Endothelial cell (in vitro differentiated cells): ENCODE measurements around the gene SCUBE2. TPM values are rescaled to one million over a fixed set of nuclear protein-coding genes. Genes with fewer than 3 reads are reported as not detected.

Experiments used
- DNase-seq: peaks from one replicate; pipeline ENCODE4 v3.0.0; 2021; ENCODE audit warnings: low spot score
- H3K27ac Mint-ChIP-seq: one replicate; pipeline ENCODE4 v1.8.0; 2021; ENCODE audit warnings: mixed read lengths, inconsistent platforms; ENCODE audit not compliant: unreplicated experiment
- H3K27me3 Mint-ChIP-seq: one replicate; pipeline ENCODE4 v1.8.0; 2021; ENCODE audit warnings: mild to moderate bottlenecking, moderate library complexity, mixed read lengths, inconsistent platforms; ENCODE audit not compliant: unreplicated experiment
- H3K36me3 Mint-ChIP-seq: one replicate; pipeline ENCODE4 v1.8.0; 2021; ENCODE audit warnings: mild to moderate bottlenecking, low read depth, mixed read lengths, inconsistent platforms; ENCODE audit not compliant: unreplicated experiment
- H3K4me1 Mint-ChIP-seq: one replicate; pipeline ENCODE4 v1.8.0; 2021; ENCODE audit warnings: mild to moderate bottlenecking, mixed read lengths, inconsistent platforms; ENCODE audit not compliant: unreplicated experiment
- H3K4me3 Mint-ChIP-seq: one replicate; pipeline ENCODE4 v1.8.0; 2021; ENCODE audit warnings: mild to moderate bottlenecking, mixed read lengths, inconsistent platforms; ENCODE audit not compliant: unreplicated experiment
- H3K9me3 Mint-ChIP-seq: one replicate; pipeline ENCODE4 v1.8.0; 2021; ENCODE audit warnings: mixed read lengths, inconsistent platforms; ENCODE audit not compliant: unreplicated experiment
- CTCF ChIP-seq: fragments of 200-600 bp; sonication (generic); IDR thresholded peaks from one replicate; pipeline ENCODE4 v1.5.0; 2021; ENCODE audit warnings: antibody characterized with exemption; ENCODE audit not compliant: unreplicated experiment
- total RNA-seq: library from RNA; stranded (reverse); fragmentation: NEBNext Ultra II Directional; extraction: Animal tissue kit (Norgen Biotek cat#: 25700); gene quantifications from one replicate; pipeline ENCODE4 v1.2.1, GENCODE V29; 2021; ENCODE audit not compliant: unreplicated experiment

Gene SCUBE2
- total RNA-seq, 1 donor from 2014 or later: 2.4 TPM

GRCh38 chr11:9057007-9057406 is 34.4 kb downstream of the SCUBE2 start:
- TF ChIP-seq CTCF: no peak
- Mint-ChIP-seq H3K4me1 (peaks cover 17% of the 10 kb centered on the region), H3K4me3 (no peak overlapping the region), H3K27ac (no peak overlapping the region), H3K36me3 (no peaks in the 10 kb centered on the region), H3K27me3 (peaks cover 2% of the 10 kb centered on the region), H3K9me3 (no peaks in the 10 kb centered on the region)
- no peak for DNase-seq

GRCh38 chr11:9056467-9056866 is 34.9 kb downstream of the SCUBE2 start:
- no peak for TF ChIP-seq CTCF
- Mint-ChIP-seq H3K27ac (no peak overlapping the region), H3K36me3 (no peaks in the 10 kb centered on the region), H3K4me3 (no peak overlapping the region), H3K9me3 (no peaks in the 10 kb centered on the region), H3K27me3 (peaks cover 2% of the 10 kb centered on the region), H3K4me1 (peaks cover 17% of the 10 kb centered on the region)
- DNase-seq: no peak

- DNase-seq: no peak
- H3K27ac Mint-ChIP-seq: no peak overlapping the region
Measured at GRCh38 chr11:9053316-9054035, 37.9 kb downstream of the SCUBE2 start.

GRCh38 chr11:9052316-9052715 is 39.1 kb downstream of the SCUBE2 start:
- no peak for DNase-seq
- peaks cover 2% of the 10 kb centered on the region for H3K27me3 Mint-ChIP-seq
- H3K4me1 Mint-ChIP-seq: peaks cover 17% of the 10 kb centered on the region
- H3K36me3 Mint-ChIP-seq: no peaks in the 10 kb centered on the region
- no peak overlapping the region for H3K4me3 Mint-ChIP-seq
- TF ChIP-seq CTCF: no peak
- no peak overlapping the region for H3K27ac Mint-ChIP-seq
- H3K9me3 Mint-ChIP-seq: no peaks in the 10 kb centered on the region

More at GRCh38 chr11:9053316-9054035, 37.9 kb downstream of the SCUBE2 start:
- no peak for TF ChIP-seq CTCF
- Mint-ChIP-seq H3K9me3 (no peaks in the 10 kb centered on the region), H3K36me3 (no peaks in the 10 kb centered on the region), H3K27me3 (peaks cover 2% of the 10 kb centered on the region), H3K4me3 (no peak overlapping the region), H3K4me1 (peaks cover 17% of the 10 kb centered on the region)

- Mint-ChIP-seq H3K36me3 (no peaks in the 10 kb centered on the region), H3K27me3 (peaks cover 5% of the 10 kb centered on the region), H3K4me1 (peaks cover 17% of the 10 kb centered on the region), H3K27ac (no peak overlapping the region), H3K9me3 (no peaks in the 10 kb centered on the region), H3K4me3 (no peak overlapping the region)
- TF ChIP-seq CTCF: no peak
- no peak for DNase-seq
Measured at GRCh38 chr11:9049959-9050358, 41.4 kb downstream of the SCUBE2 start.
